CD4-positive, alpha-beta T cell treated with Interleukin-10 for 1 hour (primary cell): ENCODE measurements around the gene ENOX2.
"Not testable (repeated sequence)": the region's sequence is repeated elsewhere in the genome, so short reads cannot be mapped to it uniquely, and the experiment has no call there.

Source experiments
- DNase-seq: peaks from one replicate; pipeline ENCODE4 v3.0.0-alpha.2; 2020

Gene ENOX2

GRCh38 chrX:130819367-130819766, 83.6 kb downstream of the ENOX2 start:
- DNase-seq, result not testable (repeated sequence)

GRCh38 chrX:130813932-130814331, 89.1 kb downstream of the ENOX2 start:
- DNase-seq, result not testable (repeated sequence)

GRCh38 chrX:130810561-130810960, 92.4 kb downstream of the ENOX2 start:
- no peak for DNase-seq

- DNase-seq, result no peak
Observed at GRCh38 chrX:130805903-130806302, 97.1 kb downstream of the ENOX2 start.

GRCh38 chrX:130803537-130803936, 99.5 kb downstream of the ENOX2 start:
- no peak for DNase-seq

GRCh38 chrX:130801901-130802300, 101.1 kb downstream of the ENOX2 start:
- DNase-seq, result no peak

- DNase-seq, result no peak
Observed at GRCh38 chrX:130799393-130799792, 103.6 kb downstream of the ENOX2 start.

GRCh38 chrX:130793975-130794374, 109.0 kb downstream of the ENOX2 start:
- DNase-seq, result no peak

GRCh38 chrX:130791870-130792269, 111.1 kb downstream of the ENOX2 start:
- not testable (repeated sequence) for DNase-seq

GRCh38 chrX:130789793-130790192, 113.2 kb downstream of the ENOX2 start:
- DNase-seq, result no peak

GRCh38 chrX:130788786-130789581, 114.0 kb downstream of the ENOX2 start:
- no peak for DNase-seq

- no peak for DNase-seq
Observed at GRCh38 chrX:130786030-130786429, 117.0 kb downstream of the ENOX2 start.

GRCh38 chrX:130778773-130779172, 124.2 kb downstream of the ENOX2 start:
- DNase-seq, result no peak

- no peak for DNase-seq
Observed at GRCh38 chrX:130775849-130776248, 127.2 kb downstream of the ENOX2 start.

GRCh38 chrX:130772776-130773143, 130.2 kb downstream of the ENOX2 start:
- no peak for DNase-seq

- DNase-seq, result no peak
Observed at GRCh38 chrX:130772105-130772775, 130.8 kb downstream of the ENOX2 start.

- no peak for DNase-seq
Observed at GRCh38 chrX:130771648-130772047, 131.4 kb downstream of the ENOX2 start.

- DNase-seq, result no peak
Observed at GRCh38 chrX:130771230-130771629, 131.8 kb downstream of the ENOX2 start.

GRCh38 chrX:130770615-130771014, 132.4 kb downstream of the ENOX2 start:
- DNase-seq, result no peak

- no peak for DNase-seq
Observed at GRCh38 chrX:130769835-130770234, 133.2 kb downstream of the ENOX2 start.

GRCh38 chrX:130758072-130758471, 144.9 kb downstream of the ENOX2 start:
- no peak for DNase-seq

- no peak for DNase-seq
Observed at GRCh38 chrX:130756233-130756632, 146.8 kb downstream of the ENOX2 start.

- DNase-seq, result no peak
Observed at GRCh38 chrX:130754353-130754752, 148.7 kb downstream of the ENOX2 start.

GRCh38 chrX:130746709-130747342, 156.2 kb downstream of the ENOX2 start:
- DNase-seq, result no peak
